HG03432 (cell line): Measurements from ENCODE around the gene FBXL16.

Source experiments
- ATAC-seq: cut with Tn5 transposase; IDR thresholded peaks from one replicate; pipeline ENCODE4 v1.9.1; 2021; ENCODE audit warnings: mild to moderate bottlenecking, moderate library complexity; ENCODE audit not compliant: unreplicated experiment

Gene FBXL16

GRCh38 chr16:645852-646678 is 59.5 kb downstream of the FBXL16 start:
- ATAC-seq = no peak

- no peak for ATAC-seq
These were observed 61.0 kb downstream of the FBXL16 start for GRCh38 chr16:644556-644955.

GRCh38 chr16:643050-643368 is 62.6 kb downstream of the FBXL16 start:
- ATAC-seq = no peak
